GM19438 (cell line): ENCODE measurements around the gene ELAVL2.
"Not testable (repeated sequence)": the region's sequence is repeated elsewhere in the genome, so short reads cannot be mapped to it uniquely, and the experiment has no call there.

ENCODE experiments used
- ATAC-seq: cut with Tn5 transposase; IDR thresholded peaks from one replicate; pipeline ENCODE4 v1.9.1; 2021; ENCODE audit warnings: low read depth; ENCODE audit not compliant: unreplicated experiment

ELAVL2 gene

DNA sequence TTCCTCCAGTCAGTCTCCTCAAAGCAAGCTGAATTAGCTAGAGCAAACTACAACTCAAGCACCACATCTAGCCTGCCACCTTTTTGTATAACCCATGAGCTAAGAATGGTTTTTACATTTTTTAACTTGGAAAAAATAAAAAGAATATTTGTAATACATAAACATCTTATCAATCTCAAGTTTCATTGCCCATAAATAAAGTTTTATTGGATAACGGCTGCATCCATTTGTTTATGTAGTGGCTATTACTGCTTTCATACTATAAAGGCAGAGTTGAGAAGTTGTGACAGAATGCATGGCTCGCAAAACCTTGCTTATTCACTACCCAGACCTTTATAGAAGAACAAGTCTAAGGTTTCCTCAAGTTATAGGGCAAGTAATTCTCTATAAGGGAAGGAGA, 95.7 kb downstream of the ELAVL2 start:
- ATAC-seq, result no peak

DNA sequence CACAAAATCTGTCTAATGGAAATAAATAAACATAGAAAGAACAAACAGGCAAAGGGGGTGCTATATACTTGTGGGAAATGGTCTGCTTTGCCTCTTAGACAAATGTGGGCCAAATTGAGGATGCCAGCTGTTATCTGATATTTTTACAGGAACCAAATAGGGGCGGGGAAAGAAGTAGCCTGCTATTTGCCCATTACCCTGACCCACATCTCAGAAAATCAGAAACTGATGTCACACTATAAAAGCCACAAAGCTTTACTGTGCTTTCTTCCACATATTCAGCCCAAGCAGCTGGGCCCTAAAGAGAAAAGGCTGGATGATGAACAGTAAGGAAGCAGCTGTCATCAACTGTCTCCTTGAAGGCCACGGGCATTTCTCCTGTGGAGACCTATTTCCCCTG, 97.3 kb downstream of the ELAVL2 start:
- no peak for ATAC-seq

DNA sequence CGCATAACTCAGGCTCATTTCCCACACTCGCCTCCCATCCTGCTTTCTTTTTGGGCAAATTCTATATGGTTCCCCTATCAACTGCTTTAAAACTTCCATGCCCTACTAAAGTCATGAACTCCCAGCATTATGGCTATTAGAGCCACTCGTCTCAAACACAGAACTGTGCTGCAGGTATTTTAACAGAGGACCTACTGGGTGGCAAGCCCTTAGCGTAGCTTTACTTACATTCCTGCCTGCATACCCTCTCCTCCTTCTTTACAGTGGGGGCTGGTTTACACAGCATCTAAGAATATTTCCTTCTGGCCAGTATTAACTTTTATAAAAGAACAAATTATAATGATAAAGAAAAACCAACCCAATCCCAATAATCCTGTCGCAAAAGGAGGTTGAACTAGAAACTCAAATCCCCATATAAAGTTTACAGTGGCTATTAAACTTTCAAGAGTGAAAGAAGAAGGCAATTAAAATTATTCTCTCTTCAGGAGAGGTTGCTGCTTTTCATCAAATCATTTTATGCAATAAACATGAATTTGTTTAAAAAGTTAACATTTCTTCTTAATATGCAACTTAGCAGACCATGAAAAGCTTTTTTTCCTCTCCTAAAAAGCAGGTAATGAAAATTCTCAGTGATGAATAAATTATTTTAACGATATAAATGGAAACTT, 100.6 kb downstream of the ELAVL2 start:
- no peak for ATAC-seq

DNA sequence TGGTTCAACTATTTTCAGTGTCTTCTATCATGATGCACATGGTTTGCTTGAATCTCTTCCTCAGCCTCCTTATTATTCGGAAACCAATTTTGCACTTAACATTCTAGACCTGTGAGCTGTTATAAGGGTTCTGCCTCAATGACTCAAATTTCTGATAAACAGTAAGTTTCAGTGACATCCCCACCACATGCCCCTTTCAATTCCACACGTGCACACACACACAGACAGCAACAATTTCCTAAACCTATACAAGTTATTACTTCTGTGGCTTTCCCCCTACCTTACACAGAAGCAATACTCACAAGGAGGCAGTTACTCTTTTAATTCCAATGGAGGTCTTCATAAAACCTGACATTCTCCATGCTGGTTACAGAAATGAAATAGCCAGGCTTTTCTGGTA, 102.4 kb downstream of the ELAVL2 start:
- no peak for ATAC-seq

DNA sequence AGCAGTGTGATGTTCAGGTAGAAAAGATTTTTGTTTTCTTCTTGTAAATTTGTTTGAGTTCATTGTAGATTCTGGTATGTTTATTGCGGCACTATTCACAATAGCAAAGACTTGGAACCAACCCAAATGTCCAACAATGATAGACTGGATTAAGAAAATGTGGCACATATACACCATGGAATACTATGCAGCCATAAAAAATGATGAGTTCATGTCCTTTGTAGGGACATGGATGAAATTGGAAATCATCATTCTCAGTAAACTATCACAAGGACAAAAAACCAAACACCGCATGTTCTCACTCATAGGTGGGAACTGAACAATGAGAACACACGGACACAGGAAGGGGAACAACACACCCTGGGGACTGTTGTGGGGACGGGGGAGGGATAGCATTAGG, 103.0 kb downstream of the ELAVL2 start:
- ATAC-seq, result not testable (repeated sequence)

DNA sequence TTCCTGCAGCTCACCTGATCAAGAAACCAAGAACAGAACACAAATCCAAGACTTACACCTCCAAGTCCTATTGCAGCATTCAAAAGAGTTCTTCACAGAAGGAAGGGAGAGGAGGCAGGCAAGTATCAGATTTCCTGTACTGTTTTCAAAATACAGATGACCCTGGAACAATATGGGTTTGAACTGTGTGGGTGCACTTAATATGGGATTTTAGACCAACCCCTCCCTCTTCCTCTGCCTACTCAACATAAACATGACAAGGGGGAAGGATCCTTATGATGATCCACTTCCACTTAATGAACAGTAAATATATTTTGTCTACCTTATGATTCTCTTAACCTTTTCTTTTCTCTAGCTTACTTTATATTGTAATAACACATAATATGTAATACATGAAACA, 104.6 kb downstream of the ELAVL2 start:
- no peak for ATAC-seq

DNA sequence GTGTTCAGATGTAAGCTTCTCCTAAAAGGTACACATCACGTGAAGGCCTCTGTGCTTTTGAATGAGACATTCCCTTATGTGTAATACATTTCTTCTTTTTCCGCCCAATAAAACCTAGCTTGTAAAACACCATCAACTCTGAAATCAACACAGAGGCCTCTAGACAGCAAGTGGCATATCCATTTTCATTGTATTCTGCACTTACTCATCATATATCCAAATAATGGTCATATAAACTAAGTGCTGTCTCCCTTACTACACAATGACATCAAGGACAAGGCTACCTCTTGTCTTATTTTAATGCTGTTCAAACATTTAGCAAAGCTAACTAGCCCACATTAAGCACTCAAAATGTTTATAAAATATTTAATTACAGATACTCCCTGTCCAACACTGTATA, 108.5 kb downstream of the ELAVL2 start:
- ATAC-seq, result no peak

DNA sequence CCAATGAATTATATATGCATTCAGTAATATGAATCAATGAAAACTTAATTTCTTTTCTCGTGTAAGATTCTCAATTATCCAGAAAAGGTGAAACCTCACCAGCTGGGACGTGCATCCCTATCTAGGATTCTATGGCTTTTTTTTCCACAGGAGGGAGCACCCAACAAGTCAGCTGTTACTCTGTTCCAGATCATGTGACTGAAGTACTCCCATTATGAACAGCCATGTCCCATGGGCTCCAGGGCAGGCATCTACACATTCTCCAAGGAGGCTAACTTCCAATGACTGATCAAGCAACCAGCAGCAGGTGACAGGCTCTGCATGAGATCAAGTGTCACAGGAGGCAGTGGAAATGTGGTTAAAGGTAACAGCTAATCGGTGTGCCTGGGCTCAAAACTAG, 118.8 kb downstream of the ELAVL2 start:
- no peak for ATAC-seq

DNA sequence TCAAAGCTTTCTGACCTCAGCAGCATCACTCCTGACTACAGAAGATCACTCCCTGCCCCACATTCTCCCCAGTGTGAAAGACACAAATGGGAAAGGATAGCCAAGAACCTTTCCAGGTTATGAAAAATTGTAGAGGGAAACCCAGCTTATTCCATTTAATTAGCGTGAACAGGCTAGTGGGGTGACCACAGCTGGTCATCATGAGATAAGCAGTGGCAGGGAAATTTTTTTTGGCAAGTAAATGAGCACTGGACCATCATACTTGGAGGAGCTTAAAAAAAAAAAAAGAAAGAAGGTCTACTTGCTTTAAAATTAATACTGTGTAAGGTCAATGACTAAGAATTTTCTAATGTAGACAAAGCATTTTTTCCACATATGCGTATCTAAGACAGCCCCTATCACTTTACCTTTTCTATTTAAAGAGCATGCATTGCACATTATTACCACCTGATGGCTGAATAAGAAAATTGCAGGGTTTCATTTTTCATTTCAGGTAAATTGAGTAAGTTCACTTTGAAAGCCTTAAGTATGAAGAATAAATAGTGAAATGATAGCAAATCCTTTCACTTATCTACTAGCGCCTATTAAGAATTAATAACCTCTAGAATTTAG, 123.6 kb downstream of the ELAVL2 start:
- ATAC-seq, result no peak

DNA sequence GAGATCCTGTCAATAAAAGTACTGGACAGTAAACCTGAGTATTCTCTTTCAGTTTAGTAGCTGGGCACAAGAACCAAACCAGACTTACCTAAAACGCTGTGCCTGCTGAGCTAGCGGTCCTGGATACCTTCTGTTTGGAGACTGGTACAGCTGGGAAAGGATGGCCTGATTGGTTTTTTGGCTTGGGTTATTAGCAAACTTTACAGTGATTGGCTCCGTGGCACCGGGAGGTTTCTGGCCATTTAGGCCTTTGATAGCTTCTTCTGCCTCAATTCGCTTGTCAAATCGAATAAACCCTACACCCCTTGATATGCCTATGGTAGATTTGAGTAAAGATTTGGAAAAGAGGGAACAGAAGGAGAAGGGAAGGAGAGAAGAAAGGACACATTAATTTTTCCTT, 124.7 kb downstream of the ELAVL2 start:
- ATAC-seq, result no peak

DNA sequence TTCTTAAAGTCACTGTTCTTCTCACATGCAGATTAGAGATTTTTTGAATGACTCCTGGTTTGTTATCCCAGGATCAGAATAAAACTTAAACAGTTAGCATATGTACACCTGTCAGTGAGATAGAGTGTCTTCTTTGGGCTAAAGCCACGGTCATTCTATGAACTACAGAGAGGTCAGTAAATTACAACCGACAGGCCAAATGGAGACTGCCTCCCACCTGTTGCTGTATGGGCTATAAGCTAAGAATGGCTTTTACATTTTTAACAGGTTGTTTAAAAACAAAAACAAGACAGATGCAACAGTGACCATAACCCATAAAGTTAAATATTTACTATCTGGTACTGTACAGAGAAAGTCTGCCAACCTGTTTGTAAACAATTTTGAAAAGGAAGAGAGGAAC, 125.7 kb downstream of the ELAVL2 start:
- ATAC-seq, result no peak

DNA sequence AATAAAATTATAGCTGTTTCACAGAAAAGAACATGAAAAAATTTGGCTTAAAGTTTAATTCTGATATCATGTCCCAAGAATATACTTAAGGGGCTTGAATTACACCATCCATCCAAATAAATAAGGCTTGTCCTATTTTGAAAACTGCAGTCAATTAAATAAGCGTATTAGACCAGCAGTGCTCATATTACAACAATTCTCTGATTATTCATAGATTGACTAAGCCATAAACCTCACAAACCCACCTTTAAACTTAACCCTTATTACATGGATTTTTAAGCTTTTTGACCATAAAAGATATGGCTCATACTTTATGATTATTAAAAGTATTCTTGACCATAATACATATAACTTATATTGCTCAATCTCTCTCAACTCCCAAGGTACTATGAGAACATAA, 127.9 kb downstream of the ELAVL2 start:
- ATAC-seq, result no peak

DNA sequence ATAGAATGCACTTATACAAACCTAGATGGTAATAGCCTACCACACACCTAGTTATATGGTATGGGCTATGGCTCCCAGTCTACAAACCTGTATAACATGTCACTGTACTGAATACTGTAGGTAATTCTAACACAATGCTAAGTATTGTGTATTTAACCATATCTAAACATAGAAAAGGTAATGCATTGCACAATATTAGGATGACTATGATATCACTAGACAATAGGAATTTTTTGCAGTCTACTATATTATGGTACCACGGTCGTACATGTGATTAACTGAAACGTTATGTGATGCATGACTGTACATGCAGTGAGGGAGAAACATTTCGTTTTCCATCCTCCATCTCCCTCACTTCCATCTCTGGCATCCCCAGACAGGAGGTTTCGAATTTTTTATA, 130.5 kb downstream of the ELAVL2 start:
- ATAC-seq, result no peak

DNA sequence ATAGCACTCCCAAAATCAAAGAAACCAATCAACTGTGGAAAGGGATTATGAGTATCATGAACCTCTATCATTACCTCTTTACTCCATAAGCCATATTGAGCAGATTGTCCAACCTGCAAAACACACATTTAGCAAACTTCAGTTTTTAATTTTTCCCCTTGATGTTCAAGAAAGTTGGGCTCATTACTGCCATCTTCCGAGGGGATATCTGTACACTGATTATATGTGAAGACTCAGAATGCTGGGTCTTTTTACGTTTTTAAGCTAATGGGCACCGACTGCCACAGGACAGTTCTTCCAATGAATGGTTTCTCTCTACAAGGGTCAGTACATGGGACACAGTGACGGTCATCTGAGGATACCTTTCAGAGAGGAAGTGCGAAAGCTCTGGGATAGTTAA, 132.7 kb downstream of the ELAVL2 start:
- ATAC-seq, result no peak

DNA sequence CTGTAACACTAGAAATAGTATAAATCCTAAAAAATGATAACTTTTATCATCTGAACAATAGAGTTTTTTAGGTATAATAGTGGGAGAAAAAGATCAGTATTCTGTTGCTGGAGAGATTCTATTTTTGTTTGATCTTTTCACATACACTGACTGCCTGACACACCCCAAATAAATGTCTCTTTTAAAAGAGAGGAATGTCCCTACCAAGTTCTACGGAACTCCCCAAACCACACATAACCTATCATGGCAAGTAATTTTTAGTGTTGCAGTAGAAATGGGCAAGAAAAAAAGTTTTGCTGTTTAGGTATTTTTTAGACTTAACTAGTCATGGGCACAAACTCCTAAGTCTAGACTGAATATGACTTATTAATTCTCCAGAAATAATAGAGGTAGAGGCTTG, 139.1 kb downstream of the ELAVL2 start:
- no peak for ATAC-seq

DNA sequence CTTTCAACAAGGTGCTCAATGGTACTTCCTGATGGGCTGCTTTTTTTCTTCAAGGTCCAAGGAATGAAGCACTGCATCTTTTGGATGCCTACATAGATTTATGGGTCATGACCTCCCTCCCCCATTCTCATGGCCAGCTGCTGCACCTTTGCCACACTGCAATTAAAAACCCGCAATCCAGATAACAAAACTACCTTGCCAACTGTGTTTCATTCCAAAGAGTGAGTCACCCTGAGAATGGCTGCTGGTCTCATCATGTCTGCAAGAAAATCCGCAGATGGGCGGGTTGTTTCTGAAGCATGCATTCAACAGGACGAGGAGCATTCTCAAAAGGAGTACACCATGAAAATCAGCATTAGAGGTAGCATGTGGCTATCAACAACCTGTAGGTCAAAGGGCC, 139.8 kb downstream of the ELAVL2 start:
- no peak for ATAC-seq

DNA sequence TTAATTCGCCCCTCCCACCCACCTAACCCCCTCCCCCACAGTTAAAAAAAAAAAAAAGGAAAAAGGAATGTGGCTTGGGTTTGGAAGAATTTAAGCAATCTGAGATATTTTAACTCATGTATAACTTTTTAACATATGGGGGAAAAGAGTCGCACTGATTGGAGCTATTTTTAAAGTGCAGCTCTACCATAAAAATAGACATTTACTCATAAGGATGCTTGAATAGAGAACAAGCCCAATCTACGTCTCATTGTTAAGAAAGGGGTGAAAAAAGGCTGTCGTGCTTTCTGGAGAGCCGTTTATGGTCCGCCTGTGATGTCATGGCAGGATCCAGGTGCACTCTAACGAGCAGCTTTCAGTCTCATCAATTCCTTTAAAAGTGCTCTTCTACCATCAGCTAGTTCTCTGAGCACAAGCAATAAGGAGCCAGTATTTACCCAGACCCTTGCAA, 142.4 kb downstream of the ELAVL2 start:
- no peak for ATAC-seq

DNA sequence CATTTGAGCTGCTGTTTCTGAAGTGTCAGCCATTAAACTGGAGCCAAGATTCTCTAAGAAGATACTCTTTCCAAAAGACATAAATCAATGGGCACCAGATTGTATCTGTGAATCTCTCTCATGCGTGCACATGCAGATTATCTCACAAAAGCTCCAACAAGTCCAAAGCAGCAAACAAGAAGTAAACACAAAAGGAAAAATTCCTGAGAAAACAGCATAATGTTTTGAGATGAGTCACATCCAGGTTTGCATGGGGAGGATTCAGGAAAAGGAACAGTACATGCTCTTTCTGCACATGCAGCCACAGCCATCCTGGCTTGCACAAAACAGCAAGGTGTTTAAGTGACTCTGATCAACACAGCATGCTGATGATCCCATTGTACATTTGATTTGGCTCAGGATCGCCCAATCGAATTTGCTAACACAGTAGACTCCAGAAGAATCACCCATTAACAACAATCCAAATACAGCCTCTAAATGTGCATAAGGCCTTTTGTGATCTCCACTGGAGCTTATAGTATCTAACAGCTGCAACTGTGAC, 143.1 kb downstream of the ELAVL2 start:
- no peak for ATAC-seq

DNA sequence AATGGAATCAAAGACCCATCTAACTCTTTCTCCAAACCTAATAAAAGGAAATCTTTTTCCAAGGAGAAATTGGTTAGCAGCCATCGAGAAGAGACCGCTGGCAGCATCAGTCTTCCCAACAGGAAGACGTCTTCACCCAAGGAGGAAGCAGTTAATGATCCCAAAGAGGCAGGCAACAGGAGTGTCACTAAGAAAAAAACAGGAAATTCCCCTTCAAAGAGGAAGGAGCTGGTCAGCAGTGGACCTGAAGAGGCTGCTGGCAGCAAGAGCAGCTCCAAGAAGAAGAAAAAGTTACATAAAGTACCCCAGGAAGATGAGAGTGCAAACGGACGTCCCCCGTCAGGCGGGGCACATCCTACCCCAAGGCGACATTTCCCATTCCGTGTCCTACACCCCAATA, 143.7 kb downstream of the ELAVL2 start:
- ATAC-seq, result no peak

DNA sequence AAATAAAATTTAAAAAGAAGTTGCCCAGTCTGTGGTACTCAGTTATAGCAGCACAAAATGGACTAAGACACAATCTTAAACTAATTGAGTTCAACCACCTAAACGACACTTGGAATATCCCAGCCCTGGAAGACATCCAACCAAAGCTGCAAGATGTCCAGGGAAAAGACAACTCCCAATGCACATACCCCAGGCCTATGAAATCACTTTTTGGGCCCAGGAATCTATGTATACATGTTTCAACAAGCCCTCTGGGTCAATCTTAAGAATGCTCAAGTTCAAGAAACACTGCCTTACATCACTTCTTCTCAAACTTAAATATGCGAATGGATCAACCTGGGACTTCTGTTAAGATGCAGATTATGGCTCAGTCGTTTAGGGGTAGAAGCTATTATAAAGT, 148.6 kb downstream of the ELAVL2 start:
- ATAC-seq, result no peak

DNA sequence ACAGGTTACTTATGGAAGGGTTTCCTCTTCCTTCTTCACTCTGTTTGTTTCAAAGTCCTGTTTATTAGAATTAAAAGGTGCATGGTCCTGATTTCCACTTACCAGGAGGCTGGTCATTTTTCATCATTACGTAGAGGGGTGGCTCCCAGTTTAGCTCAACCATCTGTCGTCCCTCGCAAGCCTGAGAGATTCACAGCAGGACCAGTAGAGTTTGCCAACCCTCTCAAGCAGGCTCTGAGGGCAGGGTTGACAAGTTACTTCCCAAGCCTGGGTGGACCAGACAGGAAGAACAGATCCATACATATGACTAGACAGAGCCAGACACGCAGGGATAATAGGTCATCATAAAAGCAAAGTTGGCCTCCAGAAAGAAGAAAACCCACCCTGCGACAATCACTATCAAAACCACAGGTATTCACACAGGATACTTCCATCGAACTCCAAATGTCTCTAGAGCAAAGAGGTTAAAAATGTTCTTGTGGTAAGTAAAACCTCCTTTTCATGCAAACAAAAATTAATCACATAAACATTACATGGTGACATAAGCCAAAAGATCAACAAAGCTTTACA, 151.9 kb downstream of the ELAVL2 start:
- no peak for ATAC-seq

DNA sequence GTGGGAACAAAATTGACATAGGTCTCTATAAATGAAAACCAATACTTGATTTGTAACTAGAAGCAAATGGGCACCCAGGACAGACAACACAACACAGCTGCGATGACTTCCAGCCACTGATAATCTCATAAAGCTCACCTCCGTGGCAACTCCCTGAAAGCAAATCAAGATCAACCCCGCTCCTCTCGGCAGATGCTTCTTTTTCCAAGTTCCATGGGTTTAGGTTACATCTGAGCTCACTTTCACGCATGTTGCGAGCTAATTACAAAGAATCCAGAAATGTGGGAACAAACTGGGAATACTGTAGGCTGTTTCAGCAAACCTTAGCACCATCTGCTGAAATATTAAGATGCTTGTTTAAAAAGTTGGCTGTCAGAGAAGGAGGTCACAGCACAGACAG, 153.9 kb downstream of the ELAVL2 start:
- ATAC-seq, result no peak
